HEK293 (cell line): ENCODE measurements around the gene SYCE1.

Source experiments
- ATF2 ChIP-seq: fragments of 450-650 bp; formaldehyde crosslinking; IDR thresholded peaks from 2 replicates; pipeline ENCODE4 v1.5.1; 2016; ENCODE audit warnings: missing biosample characterization, missing genetic modification characterization, low read depth
- HOXA7 ChIP-seq: sonication (generic); formaldehyde crosslinking; IDR thresholded peaks from 2 replicates; pipeline ENCODE4 v1.8.1; 2022; ENCODE audit warnings: missing genetic modification reagents, borderline replicate concordance
- KLF9 ChIP-seq: fragments of 450-650 bp; formaldehyde crosslinking; IDR thresholded peaks from 2 replicates; pipeline ENCODE4 v1.5.1; 2016; ENCODE audit warnings: missing biosample characterization, missing genetic modification characterization, low read depth
- MZF1 ChIP-seq: fragments of 450-650 bp; formaldehyde crosslinking; IDR thresholded peaks from 2 replicates; pipeline ENCODE4 v1.5.1; 2017; ENCODE audit warnings: missing biosample characterization, missing genetic modification characterization, borderline replicate concordance
- PBX3 ChIP-seq: sonication (generic); formaldehyde crosslinking; IDR thresholded peaks from 2 replicates; pipeline ENCODE4 v1.8.1; 2022; ENCODE audit warnings: mild to moderate bottlenecking, moderate library complexity, missing genetic modification reagents
- ZBTB20 ChIP-seq: fragments of 450-650 bp; formaldehyde crosslinking; IDR thresholded peaks from 2 replicates; pipeline ENCODE4 v1.5.1; 2016; ENCODE audit warnings: missing biosample characterization, missing genetic modification characterization
- ZFP37 ChIP-seq: fragments of 450-650 bp; formaldehyde crosslinking; IDR thresholded peaks from 2 replicates; pipeline ENCODE4 v1.5.1; 2016; ENCODE audit warnings: missing biosample characterization, missing genetic modification characterization
- ZNF202 ChIP-seq: fragments of 450-650 bp; formaldehyde crosslinking; IDR thresholded peaks from 2 replicates; pipeline ENCODE4 v1.5.1; 2016; ENCODE audit warnings: missing biosample characterization, missing genetic modification characterization, borderline replicate concordance
- ZNF274 ChIP-seq, 2 experiments: fragments of 200-500 bp in 1 of 2; fragments of 450-650 bp in 1 of 2; sonication (Bioruptor generic) in 1 of 2; formaldehyde crosslinking in 1 of 2; IDR thresholded peaks; 2 replicates each; pipeline versions ENCODE4 v1.5.1 to v1.6.1; 2014 to 2016; ENCODE audit warnings: borderline replicate concordance in 1 of 2, inconsistent platforms in 1 of 2, low read length in 1 of 2, missing biosample characterization in 1 of 2, missing genetic modification characterization in 1 of 2
- ZNF423 ChIP-seq: fragments of 450-650 bp; formaldehyde crosslinking; IDR thresholded peaks from 2 replicates; pipeline ENCODE4 v1.5.1; 2016; ENCODE audit warnings: missing biosample characterization, missing genetic modification characterization
- ZNF560 ChIP-seq: fragments of 450-650 bp; formaldehyde crosslinking; IDR thresholded peaks from 2 replicates; pipeline ENCODE4 v1.5.1; 2017; ENCODE audit warnings: missing biosample characterization, missing genetic modification characterization, borderline replicate concordance
- ZNF677 ChIP-seq: fragments of 450-650 bp; IDR thresholded peaks from 2 replicates; pipeline ENCODE4 v1.5.0; 2018; ENCODE audit warnings: missing biosample characterization, mild to moderate bottlenecking, missing genetic modification characterization, moderate library complexity
- ZXDB ChIP-seq: fragments of 450-650 bp; formaldehyde crosslinking; IDR thresholded peaks from 2 replicates; pipeline ENCODE4 v1.5.1; 2016; ENCODE audit warnings: missing biosample characterization, missing genetic modification characterization
- TF ChIP-seq, protein P1 (sequence below): fragments of 450-650 bp; formaldehyde crosslinking; IDR thresholded peaks from 2 replicates; pipeline ENCODE4 v1.5.1; 2016; ENCODE audit warnings: missing biosample characterization, missing genetic modification characterization

DNA sequence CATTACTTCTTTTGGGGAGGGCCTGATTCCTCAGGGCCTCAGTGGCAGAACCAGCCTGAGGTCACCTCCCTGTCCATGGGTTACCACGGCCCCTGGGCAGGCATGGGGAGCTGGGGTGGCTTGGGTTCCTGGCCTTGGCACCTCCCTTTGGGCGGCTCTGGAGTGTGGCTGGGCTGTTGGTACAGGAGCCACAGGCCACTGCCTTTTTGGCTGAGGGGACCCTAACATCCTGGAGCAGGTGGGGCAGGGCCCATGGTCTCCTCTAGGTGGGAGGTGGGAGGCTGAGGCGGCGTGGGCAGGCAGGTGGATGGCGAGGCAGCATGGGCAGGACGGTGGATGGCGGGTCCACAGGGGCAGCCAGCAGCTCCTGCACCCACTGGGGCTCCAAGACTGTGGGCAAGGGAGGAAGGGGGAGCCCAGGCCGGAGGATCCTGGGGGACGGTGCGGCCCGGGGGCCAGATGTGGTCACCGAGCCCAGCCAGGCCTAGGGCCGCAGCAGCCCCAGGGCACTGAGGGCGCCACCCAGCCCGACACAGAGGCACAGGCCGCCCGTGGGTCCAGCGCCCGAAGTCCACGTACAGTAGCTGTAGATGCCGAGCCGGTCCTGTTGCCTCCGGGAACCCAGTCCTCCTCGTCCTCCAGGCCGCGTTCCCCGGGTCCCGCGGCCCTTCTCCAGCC lies 2.4 kb upstream of the SYCE1 start:
- no peak for TF ChIP-seq PBX3
- TF ChIP-seq ZNF274 (IDR thresholded peaks at IDR 0.05; ENCODE audit: low read length) = no peak
- TF ChIP-seq ZNF274 (tag by site-specific recombination; IDR thresholded peaks at IDR 0.05; ENCODE audit: borderline replicate concordance) = no peak
- no peak for TF ChIP-seq HOXA7 (CRISPR knock-in tag)
- no peak for TF ChIP-seq ATF2 (tag by site-specific recombination)
- TF ChIP-seq ZNF423 (tag by site-specific recombination) = no peak
- no peak for TF ChIP-seq ZFP37 (tag by site-specific recombination)
- no peak for TF ChIP-seq ZBTB20 (tag by site-specific recombination)
- TF ChIP-seq KLF9 (tag by site-specific recombination) = no peak
- TF ChIP-seq ZNF202 (tag by site-specific recombination) = no peak
- TF ChIP-seq, protein P1, sequence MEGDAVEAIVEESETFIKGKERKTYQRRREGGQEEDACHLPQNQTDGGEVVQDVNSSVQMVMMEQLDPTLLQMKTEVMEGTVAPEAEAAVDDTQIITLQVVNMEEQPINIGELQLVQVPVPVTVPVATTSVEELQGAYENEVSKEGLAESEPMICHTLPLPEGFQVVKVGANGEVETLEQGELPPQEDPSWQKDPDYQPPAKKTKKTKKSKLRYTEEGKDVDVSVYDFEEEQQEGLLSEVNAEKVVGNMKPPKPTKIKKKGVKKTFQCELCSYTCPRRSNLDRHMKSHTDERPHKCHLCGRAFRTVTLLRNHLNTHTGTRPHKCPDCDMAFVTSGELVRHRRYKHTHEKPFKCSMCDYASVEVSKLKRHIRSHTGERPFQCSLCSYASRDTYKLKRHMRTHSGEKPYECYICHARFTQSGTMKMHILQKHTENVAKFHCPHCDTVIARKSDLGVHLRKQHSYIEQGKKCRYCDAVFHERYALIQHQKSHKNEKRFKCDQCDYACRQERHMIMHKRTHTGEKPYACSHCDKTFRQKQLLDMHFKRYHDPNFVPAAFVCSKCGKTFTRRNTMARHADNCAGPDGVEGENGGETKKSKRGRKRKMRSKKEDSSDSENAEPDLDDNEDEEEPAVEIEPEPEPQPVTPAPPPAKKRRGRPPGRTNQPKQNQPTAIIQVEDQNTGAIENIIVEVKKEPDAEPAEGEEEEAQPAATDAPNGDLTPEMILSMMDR = no peak
- TF ChIP-seq ZNF677 (tag by site-specific recombination) = no peak
- TF ChIP-seq ZNF560 (tag by site-specific recombination) = no peak
- no peak for TF ChIP-seq ZXDB (tag by site-specific recombination)
- TF ChIP-seq MZF1 (tag by site-specific recombination) = no peak
